K562 (cell line): Measurements from ENCODE around the gene TFDP1. TPM values are rescaled to one million over a fixed set of nuclear protein-coding genes. Genes with fewer than 3 reads are reported as not detected.

Source experiments
- ARID4B ChIP-seq: sonication (generic); formaldehyde crosslinking; IDR thresholded peaks from 2 replicates; pipeline ENCODE4 v1.8.0; 2022; ENCODE audit warnings: mild to moderate bottlenecking, missing genetic modification reagents
- CHCHD3 ChIP-seq: fragments of 250-450 bp; sonication (Bioruptor Pico); IDR thresholded peaks from 2 replicates; pipeline ENCODE4 v2.1.2; 2022; ENCODE audit warnings: mild to moderate bottlenecking
- CHD1 ChIP-seq: fragments of 200-600 bp; sonication (generic); IDR thresholded peaks from one replicate; pipeline ENCODE4 v1.6.1; 2012; ENCODE audit warnings: mild to moderate bottlenecking, moderate library complexity, low read length, inconsistent platforms
- E2F8 ChIP-seq: fragments of 450-650 bp; IDR thresholded peaks from 2 replicates; pipeline ENCODE4 v1.7.1; 2018; ENCODE audit warnings: mild to moderate bottlenecking, low read depth; ENCODE audit not compliant: partially characterized antibody
- HOMEZ ChIP-seq: fragments of 250-450 bp; sonication (Bioruptor Pico); IDR thresholded peaks from 2 replicates; pipeline ENCODE4 v1.4.0; 2020; ENCODE audit warnings: mild to moderate bottlenecking, moderate library complexity
- MAFG ChIP-seq: fragments of 450-650 bp; conservative IDR thresholded peaks from 2 replicates; pipeline ENCODE4 v1.6.1; 2016; ENCODE audit warnings: missing genetic modification characterization, missing compliant biosample characterization
- MCM3 ChIP-seq: fragments of 450-650 bp; IDR thresholded peaks from 2 replicates; pipeline ENCODE4 v1.6.1; 2016
- NFIX ChIP-seq: fragments of 250-450 bp; sonication (Bioruptor Pico); IDR thresholded peaks from 2 replicates; pipeline ENCODE4 v1.4.0; 2020; ENCODE audit warnings: low read depth, mild to moderate bottlenecking, moderate library complexity
- ZFP91 ChIP-seq: sonication (generic); formaldehyde crosslinking; IDR thresholded peaks from 2 replicates; pipeline ENCODE4 v1.8.0; 2022; ENCODE audit warnings: mild to moderate bottlenecking, missing genetic modification reagents
- polyA plus RNA-seq, 8 experiments: library from polyadenylated mRNA; depleted of rRNA in 4 of 8; stranded (reverse) in 5 of 8; unstranded in 3 of 8; fragments of >200 nt; fragmentation: Nextera tagmentation in 2 of 8; fragmentation: Illumina TruSeq in 1 of 8; extraction: Ambion mirVana in 2 of 8; extraction: Trizol in 1 of 8; gene quantifications; 2 replicates each; pipeline versions ENCODE4 v1.2.1 to v1.2.3, GENCODE V29; 2011 to 2014; ENCODE audit warnings: inconsistent platforms in 1 of 8, missing spikeins in 1 of 8
- total RNA-seq, 7 experiments: library from RNA; depleted of rRNA in 6 of 7; stranded (reverse); fragments of >200 nt in 6 of 7; fragmentation: Illumina TruSeq in 2 of 7; extraction: Trizol in 2 of 7; gene quantifications; 2 replicates each; pipeline versions ENCODE4 v1.2.1 to v1.2.3, GENCODE V29; 2011 to 2021; ENCODE audit warnings: low replicate concordance in 1 of 7

TFDP1 gene
- total and polyA plus RNA-seq, 9 of the 15 experiments (the other 6 are each of a cell fraction or from before 2014, with no cell fraction given): 33.8 to 145 (median 69.1) TPM

- TF ChIP-seq ARID4B (CRISPR knock-in tag) (no peak), ZFP91 (CRISPR knock-in tag) (no peak), MAFG (tag) (no peak), CHD1 (no peak), MCM3 (no peak), NFIX (CRISPR knock-in tag) (no peak), CHCHD3 (CRISPR knock-in tag) (no peak), E2F8 (no peak), HOMEZ (CRISPR knock-in tag) (no peak)
Measured at GRCh38 chr13:113547238-113547971, 37.1 kb upstream of the TFDP1 start (continued).
